Hepatic stellate cell (primary cell): ENCODE measurements around the gene SYNM.

Experiments used
- DNase-seq: peaks from one replicate; pipeline ENCODE4 v3.0.0; 2011; ENCODE audit warnings: low spot score

Gene SYNM

GRCh38 chr15:99124641-99125040 lies 19.8 kb downstream of the SYNM start:
- no peak for DNase-seq

- no peak for DNase-seq
Measured at GRCh38 chr15:99125061-99125891, 20.4 kb downstream of the SYNM start.

- DNase-seq = no peak
Measured at GRCh38 chr15:99126131-99126588, 21.3 kb downstream of the SYNM start.

GRCh38 chr15:99126930-99127329 lies 22.1 kb downstream of the SYNM start:
- DNase-seq = no peak

GRCh38 chr15:99127773-99128172 lies 22.9 kb downstream of the SYNM start:
- no peak for DNase-seq

GRCh38 chr15:99128411-99128810 lies 23.5 kb downstream of the SYNM start:
- no peak for DNase-seq

GRCh38 chr15:99129644-99130043 lies 24.8 kb downstream of the SYNM start:
- DNase-seq = no peak

- DNase-seq = no peak
Measured at GRCh38 chr15:99130314-99130713, 25.4 kb downstream of the SYNM start.

- DNase-seq = no peak
Measured at GRCh38 chr15:99130765-99131440, 26.0 kb downstream of the SYNM start.

- no peak for DNase-seq
Measured at GRCh38 chr15:99131441-99132023, 26.7 kb downstream of the SYNM start.

GRCh38 chr15:99132122-99132521 lies 27.2 kb downstream of the SYNM start:
- DNase-seq = no peak

- DNase-seq = no peak
Measured at GRCh38 chr15:99132634-99133287, 27.9 kb downstream of the SYNM start.

GRCh38 chr15:99134317-99134821 lies 29.5 kb downstream of the SYNM start:
- DNase-seq = no peak

GRCh38 chr15:99135194-99135593 lies 30.3 kb downstream of the SYNM start:
- DNase-seq = peak; percentile 55

GRCh38 chr15:99137111-99137546 lies 32.2 kb downstream of the SYNM start:
- DNase-seq = no peak

- DNase-seq = no peak
Measured at GRCh38 chr15:99137877-99138276, 33.0 kb downstream of the SYNM start.

GRCh38 chr15:99138491-99138982 lies 33.7 kb downstream of the SYNM start:
- DNase-seq = no peak

- DNase-seq = no peak
Measured at GRCh38 chr15:99139276-99139675, 34.4 kb downstream of the SYNM start.

- DNase-seq = no peak
Measured at GRCh38 chr15:99140590-99140989, 35.7 kb downstream of the SYNM start.

- no peak for DNase-seq
Measured at GRCh38 chr15:99141943-99142342, 37.1 kb downstream of the SYNM start.

- no peak for DNase-seq
Measured at GRCh38 chr15:99142562-99142961, 37.7 kb downstream of the SYNM start.

- no peak for DNase-seq
Measured at GRCh38 chr15:99143242-99143641, 38.4 kb downstream of the SYNM start.
